Astrocyte (in vitro differentiated cells and primary cell): ENCODE results near the gene NTM.

Experiments used
- EZH2 ChIP-seq: IDR thresholded peaks from 2 replicates; pipeline ENCODE4 v1.6.1; 2012; ENCODE audit warnings: mild to moderate bottlenecking, low read length, inconsistent platforms; ENCODE audit not compliant: insufficient read depth
- TF ChIP-seq, protein P1 (sequence below): IDR thresholded peaks from 2 replicates; pipeline ENCODE4 v1.5.1; 2011; ENCODE audit warnings: low read depth, mild to moderate bottlenecking, inconsistent platforms, low read length, moderate library complexity; ENCODE audit not compliant: insufficient read depth

DNA sequence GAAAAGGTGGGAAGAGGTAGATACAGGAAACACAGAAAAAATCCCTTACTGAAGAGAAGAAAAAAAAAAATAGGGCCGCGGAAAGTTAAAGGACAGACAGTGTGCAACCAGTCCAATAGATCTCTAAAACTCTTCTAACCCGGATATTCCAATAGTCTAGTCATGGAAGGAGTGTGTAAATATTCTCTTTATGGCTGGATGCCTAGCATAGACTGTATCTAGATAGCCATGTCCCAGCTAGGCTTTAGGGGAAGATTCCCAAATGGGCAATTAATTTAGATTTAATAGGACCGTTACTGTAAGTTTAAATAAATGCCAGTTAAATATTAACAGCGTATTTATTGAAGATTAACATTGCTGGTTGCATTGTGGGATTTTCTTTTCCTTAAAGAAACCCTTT is 532.7 kb downstream of the NTM start:
- TF ChIP-seq, protein P1, sequence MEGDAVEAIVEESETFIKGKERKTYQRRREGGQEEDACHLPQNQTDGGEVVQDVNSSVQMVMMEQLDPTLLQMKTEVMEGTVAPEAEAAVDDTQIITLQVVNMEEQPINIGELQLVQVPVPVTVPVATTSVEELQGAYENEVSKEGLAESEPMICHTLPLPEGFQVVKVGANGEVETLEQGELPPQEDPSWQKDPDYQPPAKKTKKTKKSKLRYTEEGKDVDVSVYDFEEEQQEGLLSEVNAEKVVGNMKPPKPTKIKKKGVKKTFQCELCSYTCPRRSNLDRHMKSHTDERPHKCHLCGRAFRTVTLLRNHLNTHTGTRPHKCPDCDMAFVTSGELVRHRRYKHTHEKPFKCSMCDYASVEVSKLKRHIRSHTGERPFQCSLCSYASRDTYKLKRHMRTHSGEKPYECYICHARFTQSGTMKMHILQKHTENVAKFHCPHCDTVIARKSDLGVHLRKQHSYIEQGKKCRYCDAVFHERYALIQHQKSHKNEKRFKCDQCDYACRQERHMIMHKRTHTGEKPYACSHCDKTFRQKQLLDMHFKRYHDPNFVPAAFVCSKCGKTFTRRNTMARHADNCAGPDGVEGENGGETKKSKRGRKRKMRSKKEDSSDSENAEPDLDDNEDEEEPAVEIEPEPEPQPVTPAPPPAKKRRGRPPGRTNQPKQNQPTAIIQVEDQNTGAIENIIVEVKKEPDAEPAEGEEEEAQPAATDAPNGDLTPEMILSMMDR, result no peak
- no peak for TF ChIP-seq EZH2
